HG03196 (cell line): Measurements from ENCODE around the gene DYNLT1.

Source experiments
- ATAC-seq: cut with Tn5 transposase; IDR thresholded peaks from one replicate; pipeline ENCODE4 v1.9.1; 2021; ENCODE audit not compliant: unreplicated experiment

DYNLT1 gene

GRCh38 chr6:158604048-158604406 is 40.5 kb downstream of the DYNLT1 start:
- ATAC-seq, result no peak

- no peak for ATAC-seq
Measured at GRCh38 chr6:158603261-158604047, 41.1 kb downstream of the DYNLT1 start.

GRCh38 chr6:158599635-158600034 is 44.9 kb downstream of the DYNLT1 start:
- no peak for ATAC-seq

- ATAC-seq, result no peak
Measured at GRCh38 chr6:158597565-158597964, 47.0 kb downstream of the DYNLT1 start.

GRCh38 chr6:158596861-158597260 is 47.7 kb downstream of the DYNLT1 start:
- ATAC-seq, result no peak

GRCh38 chr6:158595223-158595622 is 49.3 kb downstream of the DYNLT1 start:
- no peak for ATAC-seq

GRCh38 chr6:158593670-158594069 is 50.9 kb downstream of the DYNLT1 start:
- ATAC-seq, result no peak

GRCh38 chr6:158591810-158592209 is 52.7 kb downstream of the DYNLT1 start:
- no peak for ATAC-seq

GRCh38 chr6:158591134-158591809 is 53.3 kb downstream of the DYNLT1 start:
- ATAC-seq, result no peak

- no peak for ATAC-seq
Measured at GRCh38 chr6:158589366-158589765, 55.2 kb downstream of the DYNLT1 start.

GRCh38 chr6:158586652-158587051 is 57.9 kb downstream of the DYNLT1 start:
- no peak for ATAC-seq
